B cell (primary cell): Measurements from ENCODE around the gene ITSN1.

Experiments used
- EZH2 ChIP-seq: IDR thresholded peaks from 2 replicates; pipeline ENCODE4 v1.6.1; 2012; ENCODE audit warnings: borderline replicate concordance, low read depth, mild to moderate bottlenecking, moderate library complexity, low read length; ENCODE audit not compliant: insufficient read depth, poor library complexity, severe bottlenecking
- TF ChIP-seq, protein P1 (sequence below): fragments of 200-600 bp; IDR thresholded peaks from one replicate; pipeline ENCODE4 v1.8.0; 2022; ENCODE audit warnings: antibody characterized with exemption, mild to moderate bottlenecking

DNA sequence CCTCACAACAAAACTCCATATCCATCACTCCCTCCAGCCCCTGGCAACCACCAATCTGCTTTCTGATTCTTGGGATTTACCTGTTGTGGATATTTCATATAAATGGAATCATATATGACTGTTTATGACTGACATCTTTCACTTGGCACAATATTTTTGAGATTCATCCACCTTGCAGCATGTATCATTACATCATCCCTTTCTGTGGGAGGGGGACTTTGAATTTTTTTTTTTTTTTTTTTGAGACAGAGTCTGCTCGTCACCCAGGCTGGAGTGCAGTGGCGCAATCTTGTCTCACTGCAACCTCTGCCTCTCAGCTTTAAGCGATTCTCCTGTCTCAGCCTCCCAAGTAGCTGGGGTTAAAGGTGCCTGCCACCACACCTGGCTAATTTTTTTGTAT, 128.2 kb downstream of the ITSN1 start:
- TF ChIP-seq, protein P1, sequence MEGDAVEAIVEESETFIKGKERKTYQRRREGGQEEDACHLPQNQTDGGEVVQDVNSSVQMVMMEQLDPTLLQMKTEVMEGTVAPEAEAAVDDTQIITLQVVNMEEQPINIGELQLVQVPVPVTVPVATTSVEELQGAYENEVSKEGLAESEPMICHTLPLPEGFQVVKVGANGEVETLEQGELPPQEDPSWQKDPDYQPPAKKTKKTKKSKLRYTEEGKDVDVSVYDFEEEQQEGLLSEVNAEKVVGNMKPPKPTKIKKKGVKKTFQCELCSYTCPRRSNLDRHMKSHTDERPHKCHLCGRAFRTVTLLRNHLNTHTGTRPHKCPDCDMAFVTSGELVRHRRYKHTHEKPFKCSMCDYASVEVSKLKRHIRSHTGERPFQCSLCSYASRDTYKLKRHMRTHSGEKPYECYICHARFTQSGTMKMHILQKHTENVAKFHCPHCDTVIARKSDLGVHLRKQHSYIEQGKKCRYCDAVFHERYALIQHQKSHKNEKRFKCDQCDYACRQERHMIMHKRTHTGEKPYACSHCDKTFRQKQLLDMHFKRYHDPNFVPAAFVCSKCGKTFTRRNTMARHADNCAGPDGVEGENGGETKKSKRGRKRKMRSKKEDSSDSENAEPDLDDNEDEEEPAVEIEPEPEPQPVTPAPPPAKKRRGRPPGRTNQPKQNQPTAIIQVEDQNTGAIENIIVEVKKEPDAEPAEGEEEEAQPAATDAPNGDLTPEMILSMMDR, result no peak
- TF ChIP-seq EZH2, result no peak
